Measurements from ENCODE around the gene CGB5. TPM values are rescaled to one million over a fixed set of nuclear protein-coding genes. Genes with fewer than 3 reads are reported as not detected.

CGB5 gene
- polyA plus RNA-seq, 12 donors = 0.17 to 0.92 (median 0.48) TPM; not detected in 7

DNA sequence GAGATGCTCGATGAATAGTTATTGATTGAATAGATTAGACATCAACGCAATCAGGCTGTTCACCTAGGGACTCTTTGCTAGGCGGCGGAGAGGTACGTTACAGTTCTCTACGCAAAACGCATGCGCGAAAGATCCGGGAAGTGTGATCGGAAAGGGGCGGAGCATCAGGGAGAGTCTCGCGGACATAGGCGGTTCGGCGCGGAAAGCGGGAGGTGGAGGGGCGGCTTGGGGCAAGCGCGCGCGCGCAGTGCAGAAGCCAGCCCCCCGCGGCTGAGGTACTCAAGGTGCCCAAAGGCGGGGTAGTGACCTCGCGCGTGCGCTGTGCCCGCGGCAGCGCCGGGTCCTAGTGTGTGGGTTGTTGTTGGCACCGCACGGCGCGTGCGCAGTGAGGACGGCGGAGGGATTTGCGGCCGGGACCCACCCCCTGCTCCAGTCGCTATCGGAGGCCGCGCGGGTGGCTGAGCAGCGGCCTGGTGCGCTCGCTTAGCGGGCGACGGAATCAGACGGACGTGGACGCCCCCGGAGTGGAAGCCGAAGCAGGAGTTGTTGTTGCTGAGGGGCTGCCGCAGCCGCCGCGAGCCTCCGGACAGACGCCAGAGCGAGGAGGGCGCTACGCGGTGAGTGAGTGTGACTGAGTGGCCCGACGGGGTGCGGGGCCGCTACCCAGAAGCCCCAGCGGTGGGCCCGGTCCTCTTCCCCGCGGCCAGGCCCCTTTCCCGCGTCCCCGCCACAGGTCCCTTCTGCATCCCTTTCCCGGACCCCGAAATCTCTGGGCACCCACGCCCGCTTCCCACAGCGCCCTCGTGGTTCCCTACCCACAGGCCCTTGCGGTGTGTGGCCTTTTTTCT is 41.6 kb downstream of the CGB5 start, which contains the start of gene SNRNP70:
TSS of gene SNRNP70 (plus strand) at position 432 of the 848 bp plus-strand sequence. CDS start 964 bp downstream, outside the sequence.
- DNase-seq = peak; percentile 100

DNA sequence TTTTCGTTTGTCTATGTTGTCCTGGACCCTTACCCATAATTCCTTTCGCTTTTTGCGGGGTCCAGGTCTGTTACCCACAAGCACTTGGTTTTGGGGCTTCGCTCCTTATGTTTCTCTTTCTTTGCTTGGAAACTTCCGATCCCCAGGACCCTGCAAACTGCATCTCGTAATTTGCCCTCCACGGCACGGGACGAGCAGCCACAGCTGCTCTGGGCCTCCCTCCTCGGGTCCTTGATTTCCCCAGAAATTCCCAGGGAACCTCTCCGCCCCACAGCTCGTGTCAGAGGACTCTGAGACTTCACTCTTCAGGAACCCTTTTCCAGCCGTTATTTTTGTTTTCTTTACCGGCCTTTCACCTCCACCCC is 42.2 kb downstream of the CGB5 start:
- DNase-seq = no peak

DNA sequence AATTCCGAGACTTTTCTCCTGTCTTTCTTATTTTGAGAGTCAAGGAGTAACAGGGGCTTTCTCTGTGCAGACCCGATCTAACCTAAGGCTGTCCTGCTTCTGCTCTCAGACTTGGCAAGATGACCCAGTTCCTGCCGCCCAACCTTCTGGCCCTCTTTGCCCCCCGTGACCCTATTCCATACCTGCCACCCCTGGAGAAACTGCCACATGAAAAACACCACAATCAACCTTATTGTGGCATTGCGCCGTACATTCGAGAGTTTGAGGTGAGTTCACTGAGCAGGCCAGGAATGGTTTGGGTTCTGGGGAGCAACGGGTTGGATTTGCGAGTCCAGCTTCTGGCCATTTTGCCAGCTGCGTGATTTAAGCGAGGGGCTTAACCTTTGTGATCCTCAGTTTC is 42.6 kb downstream of the CGB5 start:
- DNase-seq = no peak

DNA sequence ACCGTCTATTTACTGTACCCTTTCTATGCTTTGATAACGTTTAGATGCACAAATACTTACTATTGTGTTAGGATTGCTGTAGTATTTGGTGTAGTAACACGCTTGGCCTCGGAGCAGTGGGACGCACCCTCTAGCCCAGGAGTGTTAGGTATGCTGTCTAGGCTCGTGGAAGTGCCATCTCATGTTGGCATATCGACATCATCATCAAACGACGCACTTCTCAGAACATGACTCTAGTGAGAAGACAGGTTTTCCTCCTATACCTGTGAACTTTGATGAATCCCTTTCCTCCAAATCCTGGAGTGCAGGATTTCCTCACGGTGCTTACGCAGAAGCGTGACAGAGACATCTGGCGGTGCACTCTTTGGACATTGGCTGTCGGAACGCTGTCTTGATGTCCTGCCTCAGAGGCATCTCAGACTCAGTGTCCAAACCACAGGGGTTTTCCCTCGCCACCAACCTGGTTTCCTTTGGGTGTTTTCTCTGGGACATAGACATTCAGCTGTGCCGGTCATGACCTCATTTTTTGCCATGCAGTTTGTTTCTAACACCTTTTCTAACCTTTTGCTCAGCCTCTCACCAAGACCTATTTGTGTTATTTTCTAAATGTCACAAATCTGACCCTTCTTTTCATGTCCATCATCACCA is 47.9 kb downstream of the CGB5 start:
- no peak for DNase-seq

DNA sequence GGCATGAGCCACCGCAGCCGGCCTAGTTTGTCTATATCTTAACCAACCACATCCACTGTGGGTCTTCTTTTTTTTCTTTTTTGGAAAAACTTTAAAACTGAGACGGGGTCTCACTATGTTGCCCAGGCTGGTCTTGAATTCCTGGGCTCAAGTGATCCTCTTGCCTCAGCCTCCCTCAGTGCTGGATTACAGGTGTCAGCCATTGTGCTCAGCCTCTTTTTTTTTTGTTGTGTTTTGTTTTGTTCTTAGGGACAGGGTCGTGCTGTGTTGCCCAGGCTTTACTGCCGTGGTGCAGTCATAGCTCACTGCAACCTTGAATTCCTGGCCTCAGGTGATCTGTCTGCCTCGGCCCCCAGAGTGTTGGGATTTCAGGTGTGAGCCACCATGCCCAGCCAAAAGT is 49.0 kb downstream of the CGB5 start:
- DNase-seq = no peak

Other genes starting within 250 kb of the CGB5 start
- 10 to 100 TPM in 11 of 12 donors, not detected in 1; 17.4 to 25.4 (median 20.7) TPM for gene BCAT2, start 232.8 kb upstream of the CGB5 start, polyA plus RNA-seq (ENCODE audit: insufficient read length in 12 of 12)
- 1 to 10 TPM in 10 of 12 donors, not detected in 2; 2.5 to 4.8 (median 3.1) TPM for gene HSD17B14, start 207.4 kb upstream of the CGB5 start, polyA plus RNA-seq (ENCODE audit: insufficient read length in 12 of 12)
- 10 to 100 TPM in 11 of 12 donors, not detected in 1; 24.6 to 41.2 (median 30.4) TPM for gene PLEKHA4, start 175.2 kb upstream of the CGB5 start, polyA plus RNA-seq (ENCODE audit: insufficient read length in 12 of 12)
- gene PPP1R15A, start 171.4 kb upstream of the CGB5 start, polyA plus RNA-seq (ENCODE audit: insufficient read length in 12 of 12) = 100 to 1,000 TPM in 1 of 12 donors, 10 to 100 TPM in 10, not detected in 1; 36.2 to 100 (median 59.0) TPM
- gene TULP2, start 145.1 kb upstream of the CGB5 start, polyA plus RNA-seq (ENCODE audit: insufficient read length in 12 of 12) = under 1 TPM in 7 of 12 donors, not detected in 5; 0.09 to 0.83 (median 0.14) TPM
- 100 to 1,000 TPM in 11 of 12 donors, not detected in 1; 114 to 175 (median 139) TPM for gene NUCB1, start 143.5 kb upstream of the CGB5 start, polyA plus RNA-seq (ENCODE audit: insufficient read length in 12 of 12)
- under 1 TPM in 9 of 12 donors, not detected in 3; 0.14 to 0.68 (median 0.37) TPM for gene DHDH, start 110.1 kb upstream of the CGB5 start, polyA plus RNA-seq (ENCODE audit: insufficient read length in 12 of 12)
- 10 to 100 TPM in 11 of 12 donors, not detected in 1; 28.4 to 50.9 (median 34.7) TPM for gene BAX, start 89.0 kb upstream of the CGB5 start, polyA plus RNA-seq (ENCODE audit: insufficient read length in 12 of 12)
- 1,000 to 10,000 TPM in 1 of 12 donors, 100 to 1,000 TPM in 10, not detected in 1; 466 to 1,078 (median 553) TPM for gene FTL, start 78.5 kb upstream of the CGB5 start, polyA plus RNA-seq (ENCODE audit: insufficient read length in 12 of 12)
- 100 to 1,000 TPM in 1 of 12 donors, 10 to 100 TPM in 10, not detected in 1; 51.4 to 109 (median 87.1) TPM for gene GYS1, start 50.5 kb upstream of the CGB5 start, polyA plus RNA-seq (ENCODE audit: insufficient read length in 12 of 12)
- 10 to 100 TPM in 11 of 12 donors, not detected in 1; 43.6 to 61.1 (median 49.2) TPM for gene RUVBL2, start 50.0 kb upstream of the CGB5 start, polyA plus RNA-seq (ENCODE audit: insufficient read length in 12 of 12)
- gene LHB, start 26.8 kb upstream of the CGB5 start, polyA plus RNA-seq (ENCODE audit: insufficient read length in 12 of 12) = not detected
- 1 to 10 TPM in 1 of 12 donors, under 1 TPM in 2, not detected in 9; 0.30 to 2.1 (median 0.59) TPM for gene CGB3, start 19.5 kb upstream of the CGB5 start, polyA plus RNA-seq (ENCODE audit: insufficient read length in 12 of 12)
- not detected for gene CGB2, start 12.0 kb upstream of the CGB5 start, polyA plus RNA-seq (ENCODE audit: insufficient read length in 12 of 12)
- gene CGB1, start 7.0 kb upstream of the CGB5 start, polyA plus RNA-seq (ENCODE audit: insufficient read length in 12 of 12) = under 1 TPM in 1 of 12 donors, not detected in 11; 0.30 TPM
- gene CGB8, start 5.3 kb downstream of the CGB5 start, polyA plus RNA-seq (ENCODE audit: insufficient read length in 12 of 12) = 1 to 10 TPM in 1 of 12 donors, under 1 TPM in 6, not detected in 5; 0.27 to 1.2 (median 0.71) TPM
- 1 to 10 TPM in 4 of 12 donors, under 1 TPM in 6, not detected in 2; 0.33 to 2.1 (median 0.84) TPM for gene CGB7, start 13.9 kb downstream of the CGB5 start, polyA plus RNA-seq (ENCODE audit: insufficient read length in 12 of 12)
- 10 to 100 TPM in 1 of 12 donors, 1 to 10 TPM in 9, not detected in 2; 2.4 to 14.8 (median 5.4) TPM for gene NTF4, start 21.0 kb downstream of the CGB5 start, polyA plus RNA-seq (ENCODE audit: insufficient read length in 12 of 12)
- 10 to 100 TPM in 3 of 12 donors, 1 to 10 TPM in 8, not detected in 1; 2.3 to 13.2 (median 8.1) TPM for gene KCNA7, start 28.9 kb downstream of the CGB5 start, polyA plus RNA-seq (ENCODE audit: insufficient read length in 12 of 12)
- 100 to 1,000 TPM; 167 to 329 (median 191) TPM for gene SNRNP70, start 41.6 kb downstream of the CGB5 start, polyA plus RNA-seq (ENCODE audit: insufficient read length in 12 of 12)
- gene LIN7B, start 70.5 kb downstream of the CGB5 start, polyA plus RNA-seq (ENCODE audit: insufficient read length in 12 of 12) = 10 to 100 TPM in 6 of 12 donors, 1 to 10 TPM in 4, not detected in 2; 9.1 to 14.9 (median 11.5) TPM
- gene C19orf73, start 75.3 kb downstream of the CGB5 start, polyA plus RNA-seq (ENCODE audit: insufficient read length in 12 of 12) = 1 to 10 TPM in 2 of 12 donors, under 1 TPM in 8, not detected in 2; 0.25 to 1.3 (median 0.53) TPM
- gene PPFIA3, start 75.7 kb downstream of the CGB5 start, polyA plus RNA-seq (ENCODE audit: insufficient read length in 12 of 12) = 10 to 100 TPM in 1 of 12 donors, 1 to 10 TPM in 10, not detected in 1; 4.0 to 38.2 (median 5.9) TPM
- 100 to 1,000 TPM in 10 of 12 donors, 10 to 100 TPM in 1, not detected in 1; 66.9 to 170 (median 128) TPM for gene HRC, start 111.5 kb downstream of the CGB5 start, polyA plus RNA-seq (ENCODE audit: insufficient read length in 12 of 12)
- 10 to 100 TPM in 11 of 12 donors, not detected in 1; 21.5 to 51.8 (median 32.3) TPM for gene TRPM4, start 113.9 kb downstream of the CGB5 start, polyA plus RNA-seq (ENCODE audit: insufficient read length in 12 of 12)